Measurements from ENCODE around the gene PLIN5. TPM values are rescaled to one million over a fixed set of nuclear protein-coding genes. Genes with fewer than 3 reads are reported as not detected.

Gene PLIN5
- total and polyA plus RNA-seq, 2 of the 8 experiments (the other 6 are each of a cell fraction or from before 2014, with no cell fraction given), result 2.0 to 2.5 TPM

DNA sequence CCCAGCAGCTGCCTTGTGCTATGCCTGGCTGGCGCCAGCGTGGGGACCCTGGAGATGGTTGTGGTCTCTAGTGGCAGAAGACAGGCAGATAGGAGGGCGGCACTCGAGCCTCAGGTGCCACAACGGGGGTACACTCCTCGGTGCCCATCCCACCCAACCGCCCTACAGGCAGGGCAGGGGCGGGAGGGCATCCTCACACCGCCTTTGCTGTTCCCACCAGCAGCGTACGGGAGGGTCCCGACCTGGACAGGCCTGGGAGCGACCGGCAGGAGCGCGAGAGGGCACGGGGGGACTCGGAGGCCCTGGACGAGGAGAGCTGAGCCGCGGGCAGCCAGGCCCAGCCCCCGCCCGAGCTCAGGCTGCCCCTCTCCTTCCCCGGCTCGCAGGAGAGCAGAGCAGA, 33.3 kb downstream of the PLIN5 start (continued):
- TF ChIP-seq, protein P1, sequence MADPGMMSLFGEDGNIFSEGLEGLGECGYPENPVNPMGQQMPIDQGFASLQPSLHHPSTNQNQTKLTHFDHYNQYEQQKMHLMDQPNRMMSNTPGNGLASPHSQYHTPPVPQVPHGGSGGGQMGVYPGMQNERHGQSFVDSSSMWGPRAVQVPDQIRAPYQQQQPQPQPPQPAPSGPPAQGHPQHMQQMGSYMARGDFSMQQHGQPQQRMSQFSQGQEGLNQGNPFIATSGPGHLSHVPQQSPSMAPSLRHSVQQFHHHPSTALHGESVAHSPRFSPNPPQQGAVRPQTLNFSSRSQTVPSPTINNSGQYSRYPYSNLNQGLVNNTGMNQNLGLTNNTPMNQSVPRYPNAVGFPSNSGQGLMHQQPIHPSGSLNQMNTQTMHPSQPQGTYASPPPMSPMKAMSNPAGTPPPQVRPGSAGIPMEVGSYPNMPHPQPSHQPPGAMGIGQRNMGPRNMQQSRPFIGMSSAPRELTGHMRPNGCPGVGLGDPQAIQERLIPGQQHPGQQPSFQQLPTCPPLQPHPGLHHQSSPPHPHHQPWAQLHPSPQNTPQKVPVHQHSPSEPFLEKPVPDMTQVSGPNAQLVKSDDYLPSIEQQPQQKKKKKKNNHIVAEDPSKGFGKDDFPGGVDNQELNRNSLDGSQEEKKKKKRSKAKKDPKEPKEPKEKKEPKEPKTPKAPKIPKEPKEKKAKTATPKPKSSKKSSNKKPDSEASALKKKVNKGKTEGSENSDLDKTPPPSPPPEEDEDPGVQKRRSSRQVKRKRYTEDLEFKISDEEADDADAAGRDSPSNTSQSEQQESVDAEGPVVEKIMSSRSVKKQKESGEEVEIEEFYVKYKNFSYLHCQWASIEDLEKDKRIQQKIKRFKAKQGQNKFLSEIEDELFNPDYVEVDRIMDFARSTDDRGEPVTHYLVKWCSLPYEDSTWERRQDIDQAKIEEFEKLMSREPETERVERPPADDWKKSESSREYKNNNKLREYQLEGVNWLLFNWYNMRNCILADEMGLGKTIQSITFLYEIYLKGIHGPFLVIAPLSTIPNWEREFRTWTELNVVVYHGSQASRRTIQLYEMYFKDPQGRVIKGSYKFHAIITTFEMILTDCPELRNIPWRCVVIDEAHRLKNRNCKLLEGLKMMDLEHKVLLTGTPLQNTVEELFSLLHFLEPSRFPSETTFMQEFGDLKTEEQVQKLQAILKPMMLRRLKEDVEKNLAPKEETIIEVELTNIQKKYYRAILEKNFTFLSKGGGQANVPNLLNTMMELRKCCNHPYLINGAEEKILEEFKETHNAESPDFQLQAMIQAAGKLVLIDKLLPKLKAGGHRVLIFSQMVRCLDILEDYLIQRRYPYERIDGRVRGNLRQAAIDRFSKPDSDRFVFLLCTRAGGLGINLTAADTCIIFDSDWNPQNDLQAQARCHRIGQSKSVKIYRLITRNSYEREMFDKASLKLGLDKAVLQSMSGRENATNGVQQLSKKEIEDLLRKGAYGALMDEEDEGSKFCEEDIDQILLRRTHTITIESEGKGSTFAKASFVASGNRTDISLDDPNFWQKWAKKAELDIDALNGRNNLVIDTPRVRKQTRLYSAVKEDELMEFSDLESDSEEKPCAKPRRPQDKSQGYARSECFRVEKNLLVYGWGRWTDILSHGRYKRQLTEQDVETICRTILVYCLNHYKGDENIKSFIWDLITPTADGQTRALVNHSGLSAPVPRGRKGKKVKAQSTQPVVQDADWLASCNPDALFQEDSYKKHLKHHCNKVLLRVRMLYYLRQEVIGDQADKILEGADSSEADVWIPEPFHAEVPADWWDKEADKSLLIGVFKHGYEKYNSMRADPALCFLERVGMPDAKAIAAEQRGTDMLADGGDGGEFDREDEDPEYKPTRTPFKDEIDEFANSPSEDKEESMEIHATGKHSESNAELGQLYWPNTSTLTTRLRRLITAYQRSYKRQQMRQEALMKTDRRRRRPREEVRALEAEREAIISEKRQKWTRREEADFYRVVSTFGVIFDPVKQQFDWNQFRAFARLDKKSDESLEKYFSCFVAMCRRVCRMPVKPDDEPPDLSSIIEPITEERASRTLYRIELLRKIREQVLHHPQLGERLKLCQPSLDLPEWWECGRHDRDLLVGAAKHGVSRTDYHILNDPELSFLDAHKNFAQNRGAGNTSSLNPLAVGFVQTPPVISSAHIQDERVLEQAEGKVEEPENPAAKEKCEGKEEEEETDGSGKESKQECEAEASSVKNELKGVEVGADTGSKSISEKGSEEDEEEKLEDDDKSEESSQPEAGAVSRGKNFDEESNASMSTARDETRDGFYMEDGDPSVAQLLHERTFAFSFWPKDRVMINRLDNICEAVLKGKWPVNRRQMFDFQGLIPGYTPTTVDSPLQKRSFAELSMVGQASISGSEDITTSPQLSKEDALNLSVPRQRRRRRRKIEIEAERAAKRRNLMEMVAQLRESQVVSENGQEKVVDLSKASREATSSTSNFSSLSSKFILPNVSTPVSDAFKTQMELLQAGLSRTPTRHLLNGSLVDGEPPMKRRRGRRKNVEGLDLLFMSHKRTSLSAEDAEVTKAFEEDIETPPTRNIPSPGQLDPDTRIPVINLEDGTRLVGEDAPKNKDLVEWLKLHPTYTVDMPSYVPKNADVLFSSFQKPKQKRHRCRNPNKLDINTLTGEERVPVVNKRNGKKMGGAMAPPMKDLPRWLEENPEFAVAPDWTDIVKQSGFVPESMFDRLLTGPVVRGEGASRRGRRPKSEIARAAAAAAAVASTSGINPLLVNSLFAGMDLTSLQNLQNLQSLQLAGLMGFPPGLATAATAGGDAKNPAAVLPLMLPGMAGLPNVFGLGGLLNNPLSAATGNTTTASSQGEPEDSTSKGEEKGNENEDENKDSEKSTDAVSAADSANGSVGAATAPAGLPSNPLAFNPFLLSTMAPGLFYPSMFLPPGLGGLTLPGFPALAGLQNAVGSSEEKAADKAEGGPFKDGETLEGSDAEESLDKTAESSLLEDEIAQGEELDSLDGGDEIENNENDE (IDR thresholded peaks at IDR 0.05; ENCODE audit: insufficient replicate concordance, low read length), result no peak
- no peak for TF ChIP-seq CTBP2 (IDR thresholded peaks at IDR 0.05; ENCODE audit: borderline replicate concordance, insufficient read depth, insufficient read length, low read length)
- no peak for TF ChIP-seq RXRA (IDR thresholded peaks at IDR 0.05; ENCODE audit: insufficient read depth, low read depth, low read length)
- TF ChIP-seq RBBP5 (IDR thresholded peaks at IDR 0.05; ENCODE audit: borderline replicate concordance, low read depth, low read length), result no peak
- no peak for TF ChIP-seq HDAC6 (IDR thresholded peaks at IDR 0.05; ENCODE audit: low read depth, low read length)
- TF ChIP-seq TBP (IDR thresholded peaks at IDR 0.05; ENCODE audit: low read depth, low read length), result no peak
- TF ChIP-seq NANOG (IDR thresholded peaks at IDR 0.05; ENCODE audit: insufficient read depth, low read depth, low read length, poor library complexity, severe bottlenecking), result no peak
- TF ChIP-seq POLR2AphosphoS5 (IDR thresholded peaks at IDR 0.05; ENCODE audit: low read depth, low read length), result no peak
- TF ChIP-seq SP2 (IDR thresholded peaks at IDR 0.05; ENCODE audit: low read length), result no peak
- no peak for TF ChIP-seq SIX5 (IDR thresholded peaks at IDR 0.05; ENCODE audit: low read depth, low read length)
